HG03280 (cell line): ENCODE data around the gene SYT13.

Source experiments
- ATAC-seq: cut with Tn5 transposase; IDR thresholded peaks from one replicate; pipeline ENCODE4 v1.9.1; 2021; ENCODE audit warnings: mild to moderate bottlenecking, moderate library complexity; ENCODE audit not compliant: unreplicated experiment

The SYT13 gene

DNA sequence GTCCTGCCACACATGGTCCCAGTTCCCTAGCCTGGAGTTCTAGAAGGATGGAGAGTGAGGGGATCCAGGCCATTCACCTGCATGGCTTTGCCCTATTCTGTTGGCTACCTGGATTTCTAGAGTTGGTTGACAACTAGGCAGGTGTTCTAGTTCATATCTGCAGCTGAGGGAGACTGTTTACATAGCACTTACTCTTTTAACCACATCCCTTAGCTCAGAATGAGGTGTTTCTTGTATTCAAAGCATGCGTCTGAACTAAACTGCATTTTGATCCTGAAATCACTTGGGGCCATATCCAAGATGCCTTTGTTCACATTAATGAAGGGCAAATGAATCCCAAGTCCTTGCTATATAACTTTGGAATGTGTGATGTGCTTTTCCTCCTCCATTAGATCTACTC lies 60.9 kb downstream of the SYT13 start:
- ATAC-seq, result no peak

DNA sequence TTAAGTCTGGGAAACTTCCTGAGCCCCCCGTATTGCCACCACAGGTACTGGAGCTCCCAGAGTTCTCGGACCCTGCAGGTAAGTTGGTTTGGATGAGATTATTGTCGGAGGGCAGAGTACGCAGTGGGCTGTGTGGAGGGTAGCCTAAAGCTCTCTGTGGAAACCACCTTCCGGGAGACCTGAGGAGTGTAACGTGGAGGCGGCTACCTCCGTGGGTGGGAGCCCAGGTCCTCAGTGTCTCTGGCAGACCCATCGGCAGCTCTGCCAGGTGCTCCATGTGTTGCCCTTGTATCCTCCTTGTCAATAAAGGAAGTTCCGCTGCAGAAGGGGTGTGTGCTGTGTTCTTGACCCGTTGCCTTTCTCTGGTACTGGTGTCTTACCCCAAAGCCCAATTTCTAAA lies 61.4 kb downstream of the SYT13 start:
- no peak for ATAC-seq

DNA sequence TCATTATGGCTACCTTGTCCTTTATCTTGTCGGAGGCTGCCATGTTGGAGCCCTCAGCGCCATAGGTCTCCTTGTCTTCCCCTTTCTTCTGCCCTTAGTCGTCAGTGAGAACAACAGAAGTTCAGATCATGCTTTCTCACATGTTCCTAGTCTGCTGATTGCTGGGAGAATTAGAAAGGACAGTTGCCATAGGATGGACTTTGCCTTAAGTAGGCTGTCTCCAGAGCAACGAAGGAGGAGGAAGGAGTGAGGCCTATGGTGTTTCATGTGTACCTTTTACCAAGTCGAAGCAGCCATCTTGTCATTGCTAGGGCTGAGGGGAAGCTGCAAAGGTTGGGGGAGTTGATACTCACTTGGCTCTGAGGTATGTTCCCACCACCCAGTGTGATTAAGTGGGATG lies 62.6 kb downstream of the SYT13 start:
- ATAC-seq, result no peak

DNA sequence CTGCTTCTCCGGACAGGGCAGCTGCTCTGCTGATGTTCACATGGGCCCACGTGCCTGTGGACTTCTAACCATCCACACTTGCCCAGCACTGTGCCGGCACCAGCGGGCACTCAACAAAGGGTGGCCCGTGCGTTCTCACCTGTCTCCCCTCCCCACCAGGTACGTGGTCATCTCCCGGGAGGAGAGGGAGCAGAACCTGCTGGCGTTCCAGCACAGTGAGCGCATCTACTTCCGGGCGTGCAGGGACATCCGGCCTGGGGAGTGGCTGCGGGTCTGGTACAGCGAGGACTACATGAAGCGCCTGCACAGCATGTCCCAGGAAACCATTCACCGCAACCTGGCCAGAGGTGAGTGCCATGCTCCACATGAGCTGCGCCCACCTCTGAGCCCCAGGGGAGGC lies 66.7 kb downstream of the SYT13 start:
- no peak for ATAC-seq

DNA sequence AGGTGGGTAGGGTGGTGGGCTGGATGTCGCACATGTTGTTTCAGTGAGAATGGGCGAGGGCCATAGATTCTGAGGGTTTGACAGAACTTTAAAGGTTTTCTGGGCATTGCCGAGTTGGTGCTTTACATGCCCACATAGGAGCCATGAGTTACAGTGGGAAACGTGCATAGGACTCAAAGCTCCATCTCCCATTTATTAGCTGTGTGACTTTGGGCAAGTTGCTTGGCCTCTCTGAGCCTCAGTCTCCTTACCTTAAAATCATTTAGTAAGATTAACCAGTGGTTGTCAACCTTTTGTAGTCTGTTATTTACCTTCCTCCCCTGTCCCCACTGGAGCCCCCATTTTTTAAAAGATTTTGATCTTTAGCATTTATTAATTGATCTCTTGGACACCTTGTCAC lies 67.4 kb downstream of the SYT13 start:
- no peak for ATAC-seq

DNA sequence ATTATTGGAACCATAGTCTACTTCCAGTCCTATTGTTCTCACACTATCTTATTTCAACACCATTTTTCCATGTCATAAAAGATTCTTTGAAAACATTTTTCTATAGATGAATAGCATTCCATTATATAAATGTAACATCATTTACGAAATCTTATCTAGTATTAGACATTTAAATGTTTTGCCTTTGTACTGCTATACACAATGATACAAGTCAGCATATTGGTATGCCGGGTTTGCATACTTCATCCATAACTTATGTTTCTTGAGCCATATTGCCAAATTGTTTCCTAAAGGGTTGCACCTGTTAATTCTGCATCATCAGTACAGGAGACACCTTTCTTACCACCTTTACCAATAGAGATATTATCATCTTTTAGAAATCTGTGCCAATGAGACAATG lies 68.2 kb downstream of the SYT13 start:
- no peak for ATAC-seq

DNA sequence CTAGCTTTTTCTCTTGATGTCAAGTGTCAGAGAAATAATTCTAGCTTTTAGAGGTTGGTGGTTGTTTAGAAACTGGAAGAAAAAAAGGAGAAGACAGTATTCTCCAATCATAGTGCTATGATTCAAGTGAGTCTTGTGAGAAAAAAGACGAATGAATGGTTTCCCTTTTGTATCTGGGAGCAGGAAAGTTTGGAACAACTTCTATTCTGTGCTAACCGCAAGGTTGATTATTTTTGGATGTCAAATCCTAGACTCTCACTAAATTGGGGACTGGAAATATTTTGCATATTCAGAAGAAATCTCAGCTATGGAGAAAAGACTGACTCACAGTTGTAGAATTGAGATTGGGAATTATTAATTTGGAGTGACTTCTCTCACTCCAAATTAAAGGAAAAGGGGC lies 69.2 kb downstream of the SYT13 start:
- ATAC-seq, result no peak

DNA sequence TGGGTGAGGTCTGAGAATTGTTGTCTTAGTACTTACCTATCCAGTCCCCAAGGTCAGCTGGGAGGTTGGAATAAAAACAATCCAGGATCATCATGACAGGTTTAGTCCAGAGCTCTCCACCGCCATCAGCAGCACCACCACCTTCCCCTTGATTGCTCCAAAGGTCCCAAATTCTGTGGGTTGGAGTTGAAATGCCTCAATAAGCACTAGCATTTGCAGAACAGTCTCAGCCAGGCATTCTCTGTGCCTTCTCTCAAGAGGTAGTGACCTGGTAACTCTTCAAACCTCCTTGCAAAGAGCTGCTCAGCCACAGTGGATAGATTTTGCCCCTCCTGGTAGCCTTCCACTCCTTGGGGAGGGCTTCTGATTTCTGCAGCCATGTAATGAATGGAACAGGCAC lies 70.1 kb downstream of the SYT13 start:
- no peak for ATAC-seq

DNA sequence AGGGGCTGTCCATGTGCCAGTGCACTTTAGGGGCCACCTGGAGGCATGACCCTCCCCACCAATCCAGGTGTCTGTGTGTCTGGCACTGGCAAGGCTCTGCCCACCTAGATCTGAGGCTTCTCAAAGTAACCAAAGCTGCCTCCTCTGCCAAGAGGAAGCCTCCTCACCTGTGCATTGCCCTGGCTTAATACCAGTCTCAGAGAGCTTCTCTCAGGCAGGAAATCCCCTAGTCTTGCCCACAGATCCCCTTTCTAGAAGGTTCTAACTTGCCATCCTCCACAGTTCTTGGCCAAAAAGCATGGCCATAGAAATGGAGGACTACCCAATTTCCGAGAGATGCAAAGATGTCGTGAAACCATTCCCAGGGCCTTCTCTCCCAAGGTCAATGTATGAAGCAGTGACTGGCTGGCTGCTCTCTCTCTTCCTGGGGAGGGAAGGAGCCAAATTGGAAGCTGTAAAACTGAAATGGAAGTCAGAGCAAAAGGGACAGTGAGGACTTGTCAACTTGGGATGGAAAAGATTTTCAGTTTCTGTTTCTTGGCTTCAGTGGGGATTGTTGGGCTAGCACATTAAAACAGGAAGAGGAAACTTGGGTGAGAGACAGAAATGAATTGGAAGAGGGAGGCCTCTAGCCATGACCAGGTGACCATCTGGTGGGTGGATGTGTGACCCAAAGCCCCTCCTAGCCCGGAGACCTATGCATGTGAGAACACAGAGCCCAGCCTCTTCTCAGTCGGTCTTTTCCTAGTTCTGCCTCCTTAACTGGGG lies 70.9 kb downstream of the SYT13 start:
- ATAC-seq, result no peak

DNA sequence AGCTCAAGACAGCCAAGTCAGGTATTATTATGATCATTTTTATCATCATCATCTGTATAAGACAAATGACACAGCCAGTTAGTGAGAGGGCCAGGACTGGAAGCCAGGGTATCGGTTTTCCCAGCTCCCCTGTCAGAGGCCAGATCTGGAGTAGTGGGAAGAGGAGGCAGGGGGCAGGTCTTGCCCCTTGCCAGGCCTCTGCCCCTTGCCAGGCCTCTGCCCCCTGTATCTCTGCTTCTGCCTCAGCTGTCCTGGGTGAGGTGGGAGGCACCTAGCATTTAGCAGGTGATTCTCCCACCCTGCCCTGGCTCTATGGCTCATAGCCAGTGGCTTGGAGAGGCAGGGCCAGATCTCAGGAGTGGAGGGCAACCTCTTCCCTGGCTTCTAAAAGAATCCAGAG lies 72.4 kb downstream of the SYT13 start:
- ATAC-seq, result no peak

DNA sequence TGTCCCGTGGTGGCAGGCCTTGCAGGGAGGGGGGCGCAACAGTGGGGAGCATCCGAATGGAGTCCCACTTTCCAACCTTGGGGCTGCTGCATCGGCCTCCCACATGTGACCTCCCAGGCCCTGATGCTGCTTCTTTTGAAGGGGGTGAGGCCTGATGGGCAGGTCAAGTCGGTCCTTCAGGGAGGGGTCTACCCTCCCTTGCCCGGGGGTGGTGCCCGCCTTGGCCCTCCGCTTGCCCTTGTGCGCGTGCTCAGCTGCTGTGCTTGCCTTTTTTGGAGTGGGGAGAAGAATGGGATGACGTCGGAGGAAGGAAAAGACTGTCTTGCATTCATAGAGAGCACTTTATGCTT lies 72.8 kb downstream of the SYT13 start:
- ATAC-seq, result no peak

DNA sequence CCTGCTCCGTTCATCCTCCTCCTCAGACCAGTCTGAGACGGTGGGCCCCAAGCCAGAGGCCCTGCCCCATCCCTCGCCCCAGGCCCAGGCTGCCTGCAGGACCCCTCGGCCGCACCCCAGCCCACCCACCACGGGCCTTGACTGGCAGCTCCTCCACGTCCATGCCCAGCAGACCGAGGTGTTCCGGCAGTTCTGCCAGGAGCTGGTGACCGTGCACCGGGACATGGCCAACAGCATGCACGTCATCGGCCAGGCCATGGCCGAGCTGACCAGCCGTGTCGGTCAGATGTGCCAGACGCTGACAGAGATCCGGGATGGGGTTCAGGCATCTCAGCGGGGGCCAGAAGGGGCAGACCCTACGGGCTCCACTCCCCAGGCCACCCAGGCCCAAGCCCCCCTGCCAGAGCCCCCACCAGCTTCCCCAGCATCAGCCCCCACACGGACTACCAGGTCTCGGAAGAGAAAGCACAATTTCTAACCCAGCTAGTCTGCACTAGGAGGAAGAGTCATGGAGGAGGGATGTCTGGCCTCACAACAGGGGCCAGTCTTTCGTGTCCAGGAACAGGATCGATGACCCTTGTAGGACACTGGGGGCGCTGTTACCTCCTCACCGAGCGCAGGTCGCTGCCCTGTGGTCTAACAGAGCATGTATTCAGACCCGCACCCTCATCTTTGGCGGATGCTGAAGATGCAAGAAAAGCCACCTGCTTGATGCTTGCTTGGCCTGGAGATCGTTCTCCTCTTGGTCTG lies 73.4 kb downstream of the SYT13 start:
- ATAC-seq, result no peak

DNA sequence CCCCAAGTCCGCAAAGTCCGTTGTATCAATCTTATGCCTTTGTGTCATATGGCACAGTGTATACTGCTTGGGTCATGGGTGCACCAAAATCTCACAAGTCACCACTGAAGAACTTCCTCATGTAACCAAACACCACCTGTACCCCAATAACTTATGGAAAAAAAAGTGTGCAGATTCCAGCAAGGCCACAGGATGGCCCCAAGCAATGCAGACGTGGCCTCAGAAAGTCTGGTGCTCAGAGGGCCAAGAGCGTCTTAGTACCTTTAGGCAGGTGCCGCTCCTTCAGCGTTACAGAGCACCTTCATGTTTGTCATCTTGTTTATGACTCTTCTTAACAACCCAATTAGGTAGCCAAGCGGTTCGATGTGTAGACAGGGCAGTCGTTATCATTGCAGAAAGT lies 74.4 kb downstream of the SYT13 start:
- ATAC-seq, result no peak

DNA sequence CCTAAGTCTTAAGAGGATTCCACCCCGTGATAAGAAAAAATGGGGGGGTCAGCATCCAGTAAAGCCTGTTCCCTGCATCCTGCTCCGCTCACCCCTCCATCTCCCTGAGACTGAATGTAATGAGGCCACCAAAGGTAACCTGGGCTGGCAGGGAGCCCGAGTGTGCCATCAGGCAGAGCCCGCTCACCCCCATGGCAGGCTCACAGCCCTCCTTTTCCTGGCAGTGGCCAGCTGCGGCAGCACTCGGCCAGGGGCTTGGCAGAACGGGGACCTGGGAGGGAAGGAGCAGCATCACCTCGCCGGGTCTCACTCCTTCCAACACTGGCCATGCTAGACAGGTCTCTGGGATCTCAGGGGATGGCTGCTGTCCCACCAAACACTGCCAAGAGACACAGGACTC lies 75.3 kb downstream of the SYT13 start:
- no peak for ATAC-seq

DNA sequence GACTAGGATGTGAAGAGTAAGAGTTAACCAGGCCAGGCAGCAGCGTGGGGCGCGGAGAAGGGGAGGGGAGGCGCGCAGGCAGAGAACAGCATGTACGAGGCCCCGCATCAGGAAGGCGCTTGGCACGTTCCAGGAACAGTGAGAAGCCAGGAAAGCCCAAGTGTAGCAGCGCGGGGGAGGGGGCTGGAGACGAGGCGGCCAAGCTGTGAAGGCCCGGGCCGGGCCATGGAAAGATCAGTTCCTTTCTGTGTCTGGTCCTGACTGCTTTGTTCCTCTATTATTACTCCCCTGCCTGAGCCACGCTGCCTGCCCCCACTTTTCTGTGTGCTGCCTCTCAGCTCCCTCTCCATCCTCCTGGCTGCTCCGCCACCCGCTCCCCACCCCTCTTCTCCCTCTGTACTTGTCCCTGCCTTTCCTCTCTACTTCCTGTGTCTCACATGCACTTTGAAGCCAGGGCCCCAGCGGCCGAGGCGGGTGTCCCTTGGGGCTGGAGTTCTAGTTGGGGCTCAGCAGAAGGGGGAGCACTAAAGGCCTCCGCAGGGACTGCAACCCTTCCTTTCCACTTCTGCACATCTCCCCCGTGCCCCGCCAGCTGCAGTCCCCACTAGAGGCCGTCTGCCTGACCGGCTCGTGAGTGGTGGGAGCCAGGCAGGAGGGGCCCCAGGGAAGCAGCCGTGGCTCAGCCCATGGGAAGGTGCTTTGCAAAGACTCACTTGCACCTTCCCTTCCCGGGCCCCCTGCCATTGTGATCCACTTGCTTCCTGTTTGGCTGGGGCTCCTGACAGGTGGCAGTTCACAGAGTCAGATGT lies 76.0 kb downstream of the SYT13 start:
- no peak for ATAC-seq

DNA sequence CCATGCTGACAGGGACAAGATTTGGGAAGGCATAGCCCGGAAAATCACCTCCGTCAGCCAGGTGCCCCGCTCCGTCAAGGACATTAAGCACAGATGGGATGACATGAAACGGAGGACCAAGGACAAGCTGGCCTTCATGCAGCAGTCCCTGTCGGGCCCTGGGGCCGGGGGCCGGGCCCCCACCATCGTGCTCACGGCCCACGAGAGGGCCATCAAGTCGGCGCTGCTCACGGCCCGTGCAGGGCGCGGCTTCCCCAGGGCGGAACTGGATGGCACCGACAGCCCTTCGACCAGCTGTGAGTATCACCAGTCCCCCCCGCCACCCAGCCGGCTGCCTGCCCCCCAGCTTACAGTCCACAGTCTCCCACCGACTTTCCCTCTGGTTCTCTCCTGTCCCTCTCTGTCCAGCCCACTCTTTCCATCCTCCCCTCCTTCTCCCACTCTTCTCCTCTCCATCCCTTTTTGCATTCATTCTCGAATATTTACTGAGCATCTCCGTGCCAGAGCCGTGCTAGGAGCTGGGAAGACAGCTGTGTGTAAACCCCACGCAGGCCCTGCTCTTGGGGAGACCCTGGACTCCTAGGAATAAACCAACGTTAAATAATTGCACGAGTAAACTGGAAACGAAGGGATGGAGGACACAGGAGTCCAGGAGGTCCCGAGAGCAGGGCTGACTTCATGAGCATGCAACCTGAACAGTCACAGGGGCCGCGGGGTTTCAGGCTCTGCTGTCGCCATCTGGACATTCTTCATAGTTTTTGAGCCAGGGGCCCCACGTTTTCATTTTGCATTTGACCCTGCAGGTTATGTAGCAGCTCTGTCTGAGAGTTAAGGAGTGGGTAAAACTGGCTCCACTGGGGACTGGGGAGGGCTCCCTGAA lies 76.9 kb downstream of the SYT13 start:
- ATAC-seq, result no peak

DNA sequence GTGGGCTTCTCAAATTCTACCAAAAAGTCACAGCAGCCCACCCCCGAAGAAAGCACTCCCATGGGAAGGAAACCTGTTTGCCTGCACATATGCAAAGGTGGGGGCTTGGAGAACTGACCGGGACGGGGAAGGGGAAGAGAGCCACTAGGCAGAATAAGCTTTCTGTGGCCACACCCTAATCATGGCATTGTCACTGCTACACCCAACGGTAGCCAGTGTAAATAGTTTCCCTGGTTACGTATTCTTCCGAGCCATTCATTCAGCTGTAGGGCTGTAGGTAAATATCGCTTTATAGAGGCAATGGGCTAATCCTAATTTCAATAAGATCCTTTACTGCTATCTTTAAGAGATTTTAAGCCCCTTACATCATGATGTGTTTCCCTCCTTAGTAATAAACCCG lies 78.0 kb downstream of the SYT13 start:
- no peak for ATAC-seq

DNA sequence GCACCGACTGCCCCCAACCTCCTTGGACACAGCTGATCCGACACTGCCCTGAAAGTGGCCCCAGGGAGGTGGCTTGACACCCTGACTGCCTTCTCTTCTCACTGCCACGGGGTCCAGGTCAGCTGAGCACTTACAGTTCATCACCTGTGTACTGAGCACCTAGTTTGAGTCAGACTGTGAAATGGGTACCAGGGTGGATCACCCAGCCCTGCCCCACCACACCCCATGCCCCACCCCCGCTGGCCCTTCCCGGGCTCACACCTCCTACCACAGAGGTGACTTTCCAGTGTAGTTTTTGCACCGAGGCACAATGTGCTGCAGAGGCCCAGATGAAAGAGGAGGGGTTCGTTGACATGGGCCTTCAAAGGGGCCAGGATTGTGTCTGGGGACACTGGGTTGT lies 80.2 kb downstream of the SYT13 start:
- ATAC-seq, result no peak

DNA sequence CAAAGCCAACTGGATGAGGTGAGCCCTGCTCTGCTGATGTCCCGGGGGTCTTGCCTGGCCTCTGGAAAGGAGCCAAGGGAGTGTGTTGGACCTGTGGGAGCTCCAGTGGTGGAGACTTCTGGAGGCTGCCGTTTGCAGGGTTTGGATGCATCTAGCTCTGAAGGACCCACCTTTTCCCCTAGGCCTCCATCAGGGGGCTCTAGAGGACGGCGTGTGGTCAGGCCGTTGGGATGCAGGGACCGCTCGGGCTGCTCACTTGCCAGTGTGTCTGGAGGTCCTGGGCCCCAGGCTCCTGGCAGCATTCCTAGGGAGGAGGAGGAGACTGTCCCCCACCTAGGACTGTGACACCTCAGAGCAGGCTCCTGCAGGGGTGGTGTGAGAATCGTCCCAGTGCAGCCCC lies 81.4 kb downstream of the SYT13 start:
- no peak for ATAC-seq

DNA sequence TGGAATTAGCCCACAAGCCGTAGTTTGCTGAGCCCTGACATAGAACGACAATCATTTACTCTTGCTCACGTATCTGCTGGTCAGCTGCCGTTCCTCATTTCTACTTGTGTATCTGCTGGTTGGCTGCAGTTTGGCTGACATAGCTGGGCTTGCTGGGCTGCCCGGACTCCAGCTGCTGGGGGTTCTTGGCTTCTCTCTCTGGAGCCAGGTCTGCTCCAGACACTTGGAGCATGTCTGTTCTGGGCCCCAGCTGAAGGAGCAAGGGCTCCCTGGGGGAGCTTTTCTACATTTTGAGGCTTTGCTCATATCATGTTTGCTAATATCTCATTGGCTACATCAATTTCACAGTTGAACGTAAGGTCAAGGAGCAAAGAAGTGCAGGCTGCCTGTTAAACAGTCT lies 92.4 kb downstream of the SYT13 start:
- no peak for ATAC-seq
